Measurements from ENCODE around the gene RAB23.
"Not testable (repeated sequence)": the region's sequence is repeated elsewhere in the genome, so short reads cannot be mapped to it uniquely, and the experiment has no call there.

Gene RAB23

GRCh38 chr6:57221936-57222742 is at the start of gene RAB23:
TSS of gene RAB23 (minus strand) at chr6:57222307. CDS start at chr6:57210380, 11,927 bp downstream.
- DNase-seq (ENCODE audit: low read depth), result peak; percentile 71

GRCh38 chr6:57268294-57268640 is 46.2 kb upstream of the RAB23 start:
- DNase-seq (ENCODE audit: low read depth), result no peak

GRCh38 chr6:57267586-57268293 is 45.6 kb upstream of the RAB23 start:
- DNase-seq (ENCODE audit: low read depth), result no peak

GRCh38 chr6:57265755-57266221 is 43.7 kb upstream of the RAB23 start:
- DNase-seq (ENCODE audit: low read depth), result no peak

- DNase-seq (ENCODE audit: low read depth), result no peak
These were observed 41.6 kb upstream of the RAB23 start for GRCh38 chr6:57263739-57264138.

- no peak for DNase-seq (ENCODE audit: low read depth)
These were observed 41.0 kb upstream of the RAB23 start for GRCh38 chr6:57262901-57263694.

GRCh38 chr6:57262488-57262887 is 40.4 kb upstream of the RAB23 start:
- DNase-seq (ENCODE audit: low read depth), result no peak

- no peak for DNase-seq (ENCODE audit: low read depth)
These were observed 39.8 kb upstream of the RAB23 start for GRCh38 chr6:57261926-57262325.

GRCh38 chr6:57259064-57259463 is 37.0 kb upstream of the RAB23 start:
- DNase-seq (ENCODE audit: low read depth), result no peak

GRCh38 chr6:57257911-57258541 is 35.9 kb upstream of the RAB23 start:
- DNase-seq (ENCODE audit: low read depth), result no peak

- no peak for DNase-seq (ENCODE audit: low read depth)
These were observed 34.4 kb upstream of the RAB23 start for GRCh38 chr6:57256541-57256940.

- DNase-seq (ENCODE audit: low read depth), result no peak
These were observed 33.5 kb upstream of the RAB23 start for GRCh38 chr6:57255451-57256169.

- DNase-seq (ENCODE audit: low read depth), result no peak
These were observed 32.1 kb upstream of the RAB23 start for GRCh38 chr6:57254055-57254717.

- no peak for DNase-seq (ENCODE audit: low read depth)
These were observed 30.9 kb upstream of the RAB23 start for GRCh38 chr6:57252975-57253374.

- no peak for DNase-seq (ENCODE audit: low read depth)
These were observed 30.0 kb upstream of the RAB23 start for GRCh38 chr6:57252137-57252536.

- DNase-seq (ENCODE audit: low read depth), result no peak
These were observed 28.2 kb upstream of the RAB23 start for GRCh38 chr6:57250348-57250747.

- DNase-seq (ENCODE audit: low read depth), result no peak
These were observed 26.3 kb upstream of the RAB23 start for GRCh38 chr6:57248311-57248895.

- DNase-seq (ENCODE audit: low read depth), result no peak
These were observed 25.5 kb upstream of the RAB23 start for GRCh38 chr6:57247603-57248002.

- DNase-seq (ENCODE audit: low read depth), result no peak
These were observed 24.2 kb upstream of the RAB23 start for GRCh38 chr6:57246307-57246706.

- no peak for DNase-seq (ENCODE audit: low read depth)
These were observed 21.8 kb upstream of the RAB23 start for GRCh38 chr6:57243954-57244353.

- not testable (repeated sequence) for DNase-seq (ENCODE audit: low read depth)
These were observed 21.4 kb upstream of the RAB23 start for GRCh38 chr6:57243526-57243925.

All from activated T-helper 9 cell treated with anti-CD3 and anti-CD28 coated beads, Interleukin-2, amount 50 U/mL, for 16 hours (primary cell).